ENCODE results near the gene IMMP2L. TPM values are rescaled to one million over a fixed set of nuclear protein-coding genes. Genes with fewer than 3 reads are reported as not detected.

Gene IMMP2L
- total RNA-seq, 1 experiment from 2014 or later = 8.6 TPM

GRCh38 chr7:111229916-111230315 lies 332.4 kb downstream of the IMMP2L start:
- Histone ChIP-seq H3K4me2 (ENCODE audit: low read length) (no peak overlapping the region), H3K79me2 (ENCODE audit: low read length) (no peaks in the 10 kb centered on the region), H3K4me1 (ENCODE audit: insufficient read depth, low read length) (peaks cover 15% of the 10 kb centered on the region), H3F3A (ENCODE audit: low read length, unreplicated experiment) (no peaks in the 10 kb centered on the region), H3K9me2 (replicated peaks; ENCODE audit: low read length) (no peaks in the 10 kb centered on the region), H4K20me1 (ENCODE audit: low read length) (no peaks in the 10 kb centered on the region), H3K9me3 (ENCODE audit: low read length) (no peaks in the 10 kb centered on the region), H3K27me3 (ENCODE audit: low read length) (no peaks in the 10 kb centered on the region), H3K4me3 (ENCODE audit: low read length) (no peak overlapping the region), H2AFZ (ENCODE audit: low read length) (no peak overlapping the region), H3K27ac (ENCODE audit: low read length) (no peak overlapping the region), H3K36me3 (ENCODE audit: low read depth, low read length) (no peaks in the 10 kb centered on the region), H3K9ac (ENCODE audit: low read length) (no peak overlapping the region)
- ChIA-PET POLR2A (ENCODE audit: unreplicated experiment) (no interaction called here), CTCF (no interaction called here)
- no TSS peak for BruUV-seq (replicated peaks)
- intact Hi-C loops (cut with micrococcal nuclease) = loop anchor here (10.0 kb wide), 1 partner anchor 995 kb away; no protein-coding TSS in a partner anchor
- DNase-seq (no peak), ATAC-seq (no peak)
- no peak for TF ChIP-seq EZH2phosphoT487 (IDR thresholded peaks at IDR 0.05; ENCODE audit: borderline replicate concordance, low read length)
- TF ChIP-seq CTCF (conservative IDR thresholded peaks at IDR 0.05; ENCODE audit: low read depth, low read length) = no peak
- no peak for TF ChIP-seq EZH2 (IDR thresholded peaks at IDR 0.05; ENCODE audit: low read length, unreplicated experiment)

GRCh38 chr7:111229181-111229740 lies 333.0 kb downstream of the IMMP2L start:
- no peaks in the 10 kb centered on the region for H3K27me3 ChIP-seq (ENCODE audit: low read length)
- H4K20me1 ChIP-seq (ENCODE audit: low read length) = no peaks in the 10 kb centered on the region
- no peak overlapping the region for H3K4me3 ChIP-seq (ENCODE audit: low read length)
- intact Hi-C loops (cut with micrococcal nuclease) = no loop called here
- no peaks in the 10 kb centered on the region for H3K79me2 ChIP-seq (ENCODE audit: low read length)
- no peak overlapping the region for H3K4me2 ChIP-seq (ENCODE audit: low read length)
- H3K27ac ChIP-seq (ENCODE audit: low read length) = no peak overlapping the region
- BruUV-seq (replicated peaks) = no TSS peak
- TF ChIP-seq EZH2phosphoT487 (IDR thresholded peaks at IDR 0.05; ENCODE audit: borderline replicate concordance, low read length) (no peak), CTCF (conservative IDR thresholded peaks at IDR 0.05; ENCODE audit: low read depth, low read length) (no peak), EZH2 (IDR thresholded peaks at IDR 0.05; ENCODE audit: low read length, unreplicated experiment) (no peak)
- DNase-seq (no peak), ATAC-seq (no peak)
- no peaks in the 10 kb centered on the region for H3K36me3 ChIP-seq (ENCODE audit: low read depth, low read length)
- no peak overlapping the region for H2AFZ ChIP-seq (ENCODE audit: low read length)
- ChIA-PET CTCF (no interaction called here), POLR2A (ENCODE audit: unreplicated experiment) (no interaction called here)
- H3F3A ChIP-seq (ENCODE audit: low read length, unreplicated experiment) = no peaks in the 10 kb centered on the region
- H3K9me3 ChIP-seq (ENCODE audit: low read length) = no peaks in the 10 kb centered on the region
- H3K9ac ChIP-seq (ENCODE audit: low read length) = no peak overlapping the region
- H3K4me1 ChIP-seq (ENCODE audit: insufficient read depth, low read length) = peaks cover 15% of the 10 kb centered on the region
- H3K9me2 ChIP-seq (replicated peaks; ENCODE audit: low read length) = no peaks in the 10 kb centered on the region

- Histone ChIP-seq H3K27ac (ENCODE audit: low read length) (no peak overlapping the region), H2AFZ (ENCODE audit: low read length) (no peak overlapping the region), H3K9me3 (ENCODE audit: low read length) (no peaks in the 10 kb centered on the region), H3K36me3 (ENCODE audit: low read depth, low read length) (no peaks in the 10 kb centered on the region), H4K20me1 (ENCODE audit: low read length) (no peaks in the 10 kb centered on the region), H3K27me3 (ENCODE audit: low read length) (no peaks in the 10 kb centered on the region), H3K79me2 (ENCODE audit: low read length) (no peaks in the 10 kb centered on the region), H3K4me3 (ENCODE audit: low read length) (no peak overlapping the region), H3K4me1 (ENCODE audit: insufficient read depth, low read length) (peaks cover 15% of the 10 kb centered on the region), H3K9me2 (replicated peaks; ENCODE audit: low read length) (no peaks in the 10 kb centered on the region), H3K4me2 (ENCODE audit: low read length) (no peak overlapping the region), H3K9ac (ENCODE audit: low read length) (no peak overlapping the region), H3F3A (ENCODE audit: low read length, unreplicated experiment) (no peaks in the 10 kb centered on the region)
- ChIA-PET CTCF (no interaction called here), POLR2A (ENCODE audit: unreplicated experiment) (no interaction called here)
- TF ChIP-seq EZH2 (IDR thresholded peaks at IDR 0.05; ENCODE audit: low read length, unreplicated experiment) (no peak), EZH2phosphoT487 (IDR thresholded peaks at IDR 0.05; ENCODE audit: borderline replicate concordance, low read length) (no peak), CTCF (conservative IDR thresholded peaks at IDR 0.05; ENCODE audit: low read depth, low read length) (no peak)
- intact Hi-C loops (cut with micrococcal nuclease) = no loop called here
- ATAC-seq (no peak), DNase-seq (no peak)
- BruUV-seq (replicated peaks) = no TSS peak
Measured at GRCh38 chr7:111228437-111228836, 333.9 kb downstream of the IMMP2L start.
